Measurements from ENCODE around the gene TMEM219. TPM values are rescaled to one million over a fixed set of nuclear protein-coding genes. Genes with fewer than 3 reads are reported as not detected.
A peak's percentile ranks its signal among the peaks of the same experiment; 100 is the strongest.

The TMEM219 gene
- total and polyA plus RNA-seq, 9 of the 15 experiments (the other 6 are each of a cell fraction or from before 2014, with no cell fraction given), result 35.3 to 62.8 (median 55.5) TPM

- TF ChIP-seq ZNF395 (CRISPR knock-in tag; IDR thresholded peaks at IDR 0.05) (peak; percentile 96; the same call in 1 of the 2 replicates), NCOA4 (IDR thresholded peaks at IDR 0.05; ENCODE audit: partially characterized antibody) (no peak), KHSRP (IDR thresholded peaks at IDR 0.05) (no peak), CGGBP1 (CRISPR knock-in tag; IDR thresholded peaks at IDR 0.05) (no peak), BRD9 (IDR thresholded peaks at IDR 0.05; ENCODE audit: low read depth, partially characterized antibody) (peak; percentile 20), RBBP5 (IDR thresholded peaks at IDR 0.05; ENCODE audit: borderline replicate concordance, insufficient read depth, low read length, poor library complexity, severe bottlenecking) (peak; percentile 35), FOXA3 (CRISPR knock-in tag; conservative IDR thresholded peaks at IDR 0.05 in 1 of 2, IDR thresholded peaks at IDR 0.05 in 1 of 2) (peak in 1 of 2 experiments; percentile 56; a peak in 2 of 4 replicates), GATAD2A (IDR thresholded peaks at IDR 0.05) (no peak), FOXK2 (conservative IDR thresholded peaks at IDR 0.05 in 1 of 2, IDR thresholded peaks at IDR 0.05 in 1 of 2; ENCODE audit: low read depth in 2 of 2) (no peak), RREB1 (CRISPR knock-in tag; IDR thresholded peaks at IDR 0.05) (no peak), PURB (CRISPR knock-in tag; IDR thresholded peaks at IDR 0.05; ENCODE audit: low read depth) (no peak), JUND (IDR thresholded peaks at IDR 0.05; ENCODE audit: borderline replicate concordance, low read depth, low read length) (no peak), JUND (tag; IDR thresholded peaks at IDR 0.05; ENCODE audit: borderline replicate concordance, low read depth, low read length) (no peak), NFIX (CRISPR knock-in tag; IDR thresholded peaks at IDR 0.05; ENCODE audit: low read depth) (no peak), ZNF766 (CRISPR knock-in tag; conservative IDR thresholded peaks at IDR 0.05) (no peak), MEF2A (IDR thresholded peaks at IDR 0.05; ENCODE audit: control insufficient read depth, low read depth, low read length) (no peak), KDM1A (IDR thresholded peaks at IDR 0.05) (no peak), TGIF2 (CRISPR knock-in tag; IDR thresholded peaks at IDR 0.05) (peak; percentile 85; the same call in 1 of the 2 replicates)
Measured at GRCh38 chr16:29995324-29995910, 33.5 kb downstream of the TMEM219 start, which contains the start of gene HIRIP3 (continued).
